Muscle of back (tissue), 13 donors: ENCODE data around the gene CD1E. TPM values are rescaled to one million over a fixed set of nuclear protein-coding genes. Genes with fewer than 3 reads are reported as not detected.
"Not testable (repeated sequence)": the region's sequence is repeated elsewhere in the genome, so short reads cannot be mapped to it uniquely, and the experiment has no call there.

ENCODE experiments used
- DNase-seq, 3 donors: peaks; one replicate each; pipeline versions ENCODE4 v3.0.0 to v3.0.0-alpha.2; 2013
- long read RNA-seq, 9 donors: transcript quantifications; one replicate each; lab custom pipeline, GENCODE V29; 2026
- polyA plus RNA-seq, 10 donors: library from polyadenylated mRNA; unstranded; fragments of 120-200 nt; gene quantifications; one replicate each; pipeline ENCODE4 v1.2.1, GENCODE V29; 2013; ENCODE audit not compliant: insufficient read length in 10 of 10

The CD1E gene
- polyA plus RNA-seq = under 1 TPM in 5 of 10 donors, not detected in 5; 0.23 to 0.63 (median 0.33) TPM
- long read RNA-seq, donor 1 = 0 reads
- long read RNA-seq, donor 2 = 0 reads
- long read RNA-seq, donor 3 = 0 reads
- long read RNA-seq, donor 4 = 0 reads
- long read RNA-seq, donor 5 = 0 reads
- long read RNA-seq, donor 6 = 0 reads
- long read RNA-seq, donor 7 = 0 reads
- long read RNA-seq, donor 8 = 0 reads
- long read RNA-seq, donor 9 = 0 reads

DNA sequence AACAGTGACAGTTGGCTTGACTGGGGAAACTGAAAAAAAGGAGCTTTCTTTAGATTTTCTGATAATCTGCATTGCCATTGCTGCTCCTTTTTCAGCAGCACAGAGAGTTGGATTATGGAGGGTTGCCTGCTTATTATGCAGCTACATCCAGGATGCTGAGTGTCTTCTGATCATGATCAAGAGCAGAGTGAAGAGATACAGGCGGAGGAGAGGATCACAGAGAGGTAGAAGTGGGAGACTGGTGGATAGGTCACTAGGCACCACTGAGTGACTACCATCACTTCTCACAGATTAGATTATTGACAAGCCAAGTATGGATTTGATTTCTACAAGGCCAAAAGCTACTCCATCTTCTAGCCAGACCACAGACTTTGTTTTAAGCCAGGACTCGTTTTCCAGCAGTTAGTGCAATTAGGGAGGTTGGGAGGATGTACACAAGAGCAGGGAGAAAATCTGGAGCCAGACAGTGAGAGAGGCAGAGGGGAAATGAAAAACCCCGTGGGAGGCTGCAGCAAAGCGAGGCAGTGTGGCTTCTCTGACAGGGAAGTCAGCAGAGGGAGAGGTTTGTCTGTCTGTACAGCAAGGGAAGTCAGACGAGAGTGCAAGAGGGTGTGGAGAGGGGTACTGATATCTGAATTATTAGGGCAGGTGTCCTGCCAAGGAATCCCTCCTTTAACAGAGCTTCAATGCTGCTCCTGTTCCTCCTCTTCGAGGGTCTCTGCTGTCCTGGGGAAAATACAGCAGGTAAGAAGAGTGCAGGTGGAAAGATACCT is at the start of gene CD1E:
Gene CD1E (plus strand): TSS at position 592 of the 773 bp plus-strand sequence. CDS start 95 bp downstream, at position 687.
- peak in 1 of 3 donors; percentile 2 for DNase-seq

DNA sequence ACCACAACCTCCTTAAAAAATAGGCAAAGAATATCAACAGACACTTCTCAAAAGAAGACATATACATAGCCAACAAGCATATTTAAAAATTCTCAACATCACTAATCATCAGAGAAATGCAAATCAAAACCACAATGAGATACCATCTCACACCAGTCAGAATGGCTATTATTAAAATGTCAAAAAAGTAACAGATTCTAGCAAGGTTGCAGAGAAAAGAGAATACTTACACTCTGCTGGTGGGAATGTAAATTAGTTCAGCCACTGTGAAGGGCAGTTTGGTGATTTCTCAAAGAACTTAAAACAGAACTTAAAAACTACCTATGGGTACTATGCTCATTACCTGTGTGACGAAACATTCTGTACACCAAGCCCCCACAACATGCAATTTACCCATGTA is 43.1 kb upstream of the CD1E start:
- no peak for DNase-seq

DNA sequence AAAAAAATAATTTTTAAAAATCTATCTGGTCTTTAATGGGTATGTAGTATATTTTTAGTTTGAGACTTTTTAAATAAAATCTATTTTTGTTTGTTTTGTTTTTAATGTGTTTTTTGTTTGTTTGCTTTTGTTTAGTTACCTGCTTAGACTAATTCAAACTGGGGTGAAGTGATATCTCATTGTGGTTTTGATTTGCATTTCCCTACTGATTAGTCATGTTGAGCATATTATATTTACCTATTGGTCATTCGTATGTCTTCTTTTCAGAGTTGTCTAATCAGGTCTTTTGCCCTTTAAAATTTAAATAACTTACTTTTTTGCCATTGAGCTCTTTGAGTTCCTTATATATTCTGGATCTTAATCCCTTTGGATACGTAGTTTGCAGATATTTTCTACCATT is 42.6 kb upstream of the CD1E start:
- no peak for DNase-seq

DNA sequence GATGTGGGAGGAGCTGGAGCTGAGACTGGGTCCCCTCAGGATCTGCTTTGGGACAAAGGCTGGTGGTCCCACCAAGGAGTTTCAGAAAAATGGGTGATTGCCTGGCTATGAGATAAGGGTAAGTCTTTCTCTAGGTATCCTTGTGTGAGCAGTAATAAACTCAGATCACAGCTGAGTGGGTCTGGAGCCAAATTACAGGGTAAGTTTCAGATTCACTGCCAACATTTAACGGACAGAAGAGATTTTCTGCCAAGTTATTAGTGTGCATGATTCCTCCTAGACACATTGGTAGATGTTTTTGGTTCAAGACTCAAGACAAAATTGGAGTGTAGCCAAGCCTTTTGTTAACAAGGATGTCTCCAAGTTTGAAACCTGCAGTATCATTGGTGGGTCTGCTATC is 29.8 kb upstream of the CD1E start:
- no peak for DNase-seq

DNA sequence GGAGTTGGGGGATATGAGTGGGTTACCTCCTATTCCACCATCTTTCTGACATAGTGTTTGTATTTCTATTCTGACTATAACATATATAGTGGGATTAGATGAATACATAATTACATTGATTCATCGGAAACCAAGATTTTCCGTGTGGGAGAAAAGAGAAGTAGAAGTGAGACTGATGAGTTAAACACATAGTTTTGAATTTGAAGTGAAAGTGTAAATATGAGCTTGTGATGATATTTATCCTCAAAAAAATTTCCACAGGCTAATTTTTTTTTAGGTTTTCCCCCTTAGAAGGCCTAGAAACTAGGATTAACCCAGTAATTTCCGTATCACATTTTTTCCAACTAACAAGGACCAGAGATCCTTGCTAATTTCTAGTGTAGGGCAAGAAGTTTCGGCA is 29.3 kb upstream of the CD1E start:
- DNase-seq = no peak

DNA sequence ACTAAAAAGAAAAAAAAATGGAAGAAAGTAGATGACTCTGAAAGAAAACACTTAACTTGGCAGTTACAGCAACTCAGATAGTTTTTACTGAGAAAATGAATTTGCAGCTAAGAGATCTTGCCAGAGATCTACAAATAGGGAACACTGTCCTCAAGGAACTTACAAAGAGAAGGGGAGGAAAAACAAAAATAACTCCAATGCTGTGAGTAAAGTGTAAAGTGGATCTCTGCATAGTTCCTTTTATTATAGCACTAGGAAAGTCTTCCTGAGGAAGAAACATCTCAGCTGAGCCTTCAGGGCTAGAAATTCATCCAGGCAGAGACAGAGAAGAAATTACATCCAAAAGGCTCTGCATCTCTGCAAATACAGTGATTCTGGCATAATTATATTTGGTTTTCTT is 26.2 kb upstream of the CD1E start:
- DNase-seq = no peak

DNA sequence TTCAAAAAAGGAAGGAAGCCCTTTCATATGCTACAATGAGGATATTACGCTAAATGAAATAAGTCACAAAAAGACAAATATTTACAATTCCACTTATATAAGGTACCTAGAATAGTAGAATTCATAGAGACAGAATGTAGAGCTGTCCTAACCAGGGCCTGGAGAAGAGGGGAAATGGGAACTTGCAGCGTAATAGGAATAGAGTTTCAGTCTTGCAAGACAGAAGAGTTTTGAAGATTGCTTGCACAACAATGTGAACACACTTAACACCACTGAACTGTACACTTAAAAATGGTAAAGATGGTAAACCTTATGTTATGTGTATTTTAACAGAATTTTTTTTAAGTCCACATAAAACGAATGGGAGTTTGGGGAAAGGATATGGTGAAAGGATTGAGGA is 25.3 kb upstream of the CD1E start:
- DNase-seq = no peak

DNA sequence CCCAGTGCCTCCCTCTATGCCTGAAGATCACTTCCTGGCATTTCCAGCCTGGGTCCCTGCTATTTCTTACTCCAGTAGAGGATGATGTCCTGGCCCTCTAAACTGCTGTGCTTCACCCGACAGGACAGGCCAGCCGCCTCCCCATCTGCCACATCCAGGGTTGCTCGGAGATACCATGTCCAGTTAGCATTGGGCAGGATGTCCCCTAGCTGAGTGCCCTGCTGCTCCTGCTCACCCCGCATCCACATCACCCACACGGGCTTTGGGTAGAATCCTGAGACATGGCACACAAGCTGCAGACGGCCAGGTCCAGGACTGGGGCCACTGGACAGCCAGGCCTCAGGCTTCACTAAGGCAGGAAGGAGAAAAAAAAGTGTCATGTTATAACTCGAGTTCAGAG is 24.4 kb upstream of the CD1E start:
- no peak for DNase-seq

DNA sequence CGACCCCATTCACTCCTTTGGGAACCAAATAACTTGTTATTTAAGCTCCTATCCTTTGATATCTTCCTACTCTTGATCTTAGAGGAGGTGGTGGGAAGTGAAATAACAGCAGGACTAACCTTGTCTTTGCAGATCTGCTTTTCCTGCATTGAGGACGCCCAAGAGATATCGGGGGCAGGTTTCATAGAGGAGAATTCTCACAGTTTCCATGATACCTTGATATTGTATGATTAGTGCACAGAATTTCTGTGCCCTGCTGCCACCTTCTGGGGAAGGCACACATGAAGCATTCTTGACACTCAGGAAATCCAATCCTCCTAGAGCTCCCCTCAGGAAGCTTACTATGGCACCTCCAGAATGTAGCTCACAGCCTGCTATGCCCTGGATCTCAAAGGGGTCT is 24.0 kb upstream of the CD1E start:
- no peak for DNase-seq

DNA sequence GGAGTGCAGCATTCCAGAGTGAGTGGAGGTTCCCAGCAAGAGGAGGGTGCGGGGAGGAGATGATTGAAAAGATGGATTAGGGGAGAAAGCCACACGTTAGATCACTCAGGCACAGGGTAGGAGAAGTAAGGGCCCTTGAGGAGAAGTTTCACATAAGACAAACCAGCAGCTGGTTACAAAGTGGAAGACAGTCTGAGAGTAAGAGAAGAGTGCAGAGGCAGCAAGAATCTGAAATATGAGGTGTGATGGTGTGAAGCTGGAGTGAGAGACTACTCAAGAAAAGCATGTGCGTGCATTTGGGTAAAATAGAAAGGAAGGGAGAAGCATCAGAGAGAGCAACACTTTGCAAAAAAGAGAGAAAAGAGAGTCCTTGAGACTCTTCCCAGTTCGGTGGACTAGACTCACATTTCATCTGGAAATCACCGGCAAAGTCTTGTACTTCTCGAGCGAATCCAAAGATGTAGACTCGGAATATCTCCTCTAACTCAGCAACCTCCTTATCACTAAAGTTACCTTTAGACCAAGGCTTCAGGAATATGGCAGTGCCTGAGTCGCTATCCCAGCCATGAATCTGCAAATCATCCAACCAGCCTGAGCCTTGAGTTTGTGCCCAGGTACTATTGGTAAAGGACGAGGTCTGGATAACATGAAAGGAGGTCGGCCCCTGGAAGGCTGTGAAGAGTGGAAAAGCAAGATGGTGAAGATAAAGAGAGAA is 23.1 kb upstream of the CD1E start:
- no peak for DNase-seq

DNA sequence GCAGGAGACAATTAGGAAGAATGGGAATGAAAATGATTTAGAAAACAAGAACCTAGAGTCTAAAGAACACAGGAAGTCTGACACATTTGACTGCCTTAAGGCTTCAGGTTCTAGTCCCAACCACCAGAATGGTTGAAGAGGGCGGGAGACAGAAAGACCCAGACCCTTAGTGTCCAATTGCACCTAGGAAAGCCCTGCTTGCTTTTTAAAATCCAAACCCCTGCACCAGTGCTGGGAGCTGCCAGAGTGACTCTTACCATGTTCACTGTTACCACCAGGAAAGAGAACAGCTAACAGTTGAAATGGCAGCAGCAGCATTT is 22.6 kb upstream of the CD1E start:
- no peak for DNase-seq

DNA sequence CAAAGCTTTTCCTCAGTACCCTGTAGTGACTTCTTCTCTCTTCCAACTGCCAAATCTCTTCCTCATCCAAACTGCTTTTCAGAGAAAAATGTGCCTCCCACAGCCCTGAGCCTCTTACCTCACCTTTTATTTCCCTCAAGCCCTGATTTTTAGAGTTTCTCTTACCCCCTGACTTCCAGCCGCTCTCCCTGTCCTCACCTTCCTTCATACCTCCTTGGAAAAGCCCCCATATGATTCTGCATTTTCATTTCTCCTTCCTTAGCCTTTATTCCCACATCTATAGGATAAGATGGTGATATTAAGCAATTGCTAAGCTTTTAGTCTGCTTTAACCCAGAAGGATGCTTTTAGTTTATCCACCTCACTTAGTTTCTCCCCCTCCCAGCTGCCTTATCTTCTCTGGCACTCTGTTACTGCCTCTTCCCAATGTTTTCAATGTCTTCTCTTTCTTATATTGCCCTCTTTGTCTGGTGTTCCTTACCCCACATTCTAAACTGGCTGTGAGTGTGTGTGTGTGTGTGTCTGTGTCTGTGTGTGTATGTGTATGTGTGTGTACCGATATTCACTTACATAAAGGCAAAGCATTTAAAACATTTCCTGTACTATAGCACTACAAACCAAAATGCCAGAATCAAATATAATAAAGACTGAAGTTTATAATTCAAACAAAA is 22.1 kb upstream of the CD1E start, which contains the start of gene CD1B:
Gene CD1B (minus strand): TSS at position 51 of the 670 bp plus-strand sequence. CDS start 108 bp downstream, outside the sequence.
- DNase-seq = no peak

DNA sequence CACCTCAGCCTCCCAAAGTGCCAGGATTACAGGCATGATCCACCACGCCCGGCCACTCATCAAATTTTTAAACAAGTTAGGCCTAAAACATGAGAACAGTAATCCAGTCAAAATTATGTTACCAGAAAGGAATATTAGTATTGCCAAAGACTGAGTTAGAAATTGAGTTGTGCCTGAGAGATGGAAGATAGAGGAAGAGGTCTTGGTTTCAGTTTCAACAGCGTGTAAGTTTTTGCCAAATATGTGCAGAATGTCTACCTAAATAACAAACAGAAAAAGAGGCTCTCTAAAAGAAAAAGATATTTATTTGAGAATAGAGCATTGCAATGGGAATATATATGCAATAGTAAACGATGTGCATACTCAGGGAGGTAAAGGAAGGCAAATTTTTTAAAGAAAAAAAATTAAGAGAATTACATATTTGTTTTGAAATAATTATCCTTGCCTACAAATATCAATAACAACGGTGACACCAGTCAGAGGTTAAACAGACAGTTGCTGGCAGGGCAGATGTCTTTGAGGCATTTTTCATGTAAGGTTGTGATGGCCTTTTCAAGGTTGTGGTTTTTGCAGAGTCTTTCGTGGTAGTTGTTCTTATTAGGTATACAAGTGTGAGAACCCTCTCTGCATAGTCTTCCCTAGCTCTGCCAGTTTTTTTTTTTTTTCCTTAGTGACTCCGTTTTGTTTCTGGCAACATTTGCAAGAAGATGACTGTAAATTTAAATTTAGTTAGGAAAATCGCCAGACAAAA is 20.1 kb upstream of the CD1E start:
- no peak for DNase-seq

DNA sequence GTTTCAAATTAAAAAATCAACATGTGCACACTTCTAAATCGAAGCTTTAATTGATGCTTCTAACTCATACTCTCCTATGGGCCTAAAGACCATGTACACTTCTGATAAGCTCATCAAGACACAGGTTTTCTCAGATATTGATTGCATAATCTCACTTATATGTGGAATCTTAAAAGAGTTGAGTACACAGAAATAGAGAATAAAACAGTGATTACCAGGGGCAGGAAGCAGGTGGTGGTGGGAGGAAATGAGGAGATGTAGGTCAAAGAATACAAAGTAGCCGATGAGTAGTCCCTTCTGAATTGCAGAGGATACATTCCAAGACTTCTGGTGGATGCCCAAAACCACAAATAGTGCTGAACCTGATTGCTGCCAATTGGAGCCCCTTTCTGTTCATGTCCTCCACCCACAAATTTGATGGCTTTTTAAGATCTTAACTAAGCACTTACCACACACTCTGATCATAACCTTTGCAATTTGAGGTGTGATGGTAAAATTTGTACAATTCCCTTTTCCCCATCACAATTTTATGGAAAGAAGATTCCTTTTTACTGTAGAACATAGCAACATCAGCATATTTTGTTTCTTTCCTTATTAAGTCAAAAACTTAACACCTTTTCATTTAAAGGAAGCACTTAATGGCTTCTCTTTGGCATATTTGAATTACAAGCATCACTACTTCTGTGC is 19.0 kb upstream of the CD1E start:
- no peak for DNase-seq

DNA sequence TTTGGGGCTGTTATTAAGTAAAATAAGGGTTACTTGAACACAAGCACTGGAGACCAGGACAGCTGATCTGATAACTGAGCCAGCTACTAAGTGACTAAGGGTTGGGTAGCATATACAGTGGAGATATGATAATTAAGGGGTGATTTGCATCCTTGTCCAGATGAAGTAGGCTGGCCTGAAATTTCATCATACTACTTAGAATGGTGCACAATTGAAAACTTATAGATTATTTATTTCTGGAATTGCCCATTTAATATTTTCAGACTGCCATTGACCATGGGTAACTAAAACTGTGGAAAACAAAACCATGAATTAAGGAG is 18.5 kb upstream of the CD1E start:
- DNase-seq = no peak

DNA sequence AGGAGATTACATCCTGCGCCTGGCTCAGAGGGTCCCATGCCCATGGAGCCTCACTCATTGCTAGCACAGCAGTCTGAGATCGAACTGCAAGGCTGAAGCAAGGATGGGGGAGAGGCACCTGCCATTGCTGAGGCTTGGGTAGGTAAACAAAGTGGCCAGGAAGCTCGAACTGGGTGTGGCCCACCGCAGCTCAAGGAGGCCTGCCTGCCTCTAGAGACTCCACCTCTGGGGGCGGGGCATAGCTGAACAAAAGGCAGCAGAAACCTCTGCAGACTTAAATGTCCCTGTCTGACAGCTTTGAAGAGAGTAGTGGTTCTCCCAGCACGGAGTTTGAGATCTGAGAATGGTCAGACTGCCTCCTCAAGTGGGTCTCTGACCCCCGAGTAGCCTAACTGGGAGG is 17.3 kb upstream of the CD1E start:
- DNase-seq = not testable (repeated sequence)

DNA sequence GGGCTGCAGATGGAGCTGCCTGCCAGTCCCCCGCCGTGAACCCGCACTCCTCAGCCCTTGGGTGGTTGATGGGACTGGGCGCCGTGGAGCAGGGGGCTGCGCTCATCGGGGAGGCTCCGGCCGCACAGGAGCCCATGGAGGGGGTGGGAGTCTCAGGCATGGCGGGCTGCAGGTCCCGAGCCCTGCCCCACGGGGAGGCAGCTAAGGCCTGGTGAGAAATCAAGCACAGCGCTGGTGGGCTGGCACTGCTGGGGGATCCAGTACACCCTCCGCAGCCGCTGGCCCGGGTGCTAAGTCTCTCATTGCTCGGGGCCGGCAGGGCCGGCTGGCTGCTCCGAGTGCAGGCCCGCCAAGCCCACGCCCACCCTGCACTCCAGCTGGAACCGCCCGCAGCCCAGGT is 4.7 kb upstream of the CD1E start:
- DNase-seq = not testable (repeated sequence)

DNA sequence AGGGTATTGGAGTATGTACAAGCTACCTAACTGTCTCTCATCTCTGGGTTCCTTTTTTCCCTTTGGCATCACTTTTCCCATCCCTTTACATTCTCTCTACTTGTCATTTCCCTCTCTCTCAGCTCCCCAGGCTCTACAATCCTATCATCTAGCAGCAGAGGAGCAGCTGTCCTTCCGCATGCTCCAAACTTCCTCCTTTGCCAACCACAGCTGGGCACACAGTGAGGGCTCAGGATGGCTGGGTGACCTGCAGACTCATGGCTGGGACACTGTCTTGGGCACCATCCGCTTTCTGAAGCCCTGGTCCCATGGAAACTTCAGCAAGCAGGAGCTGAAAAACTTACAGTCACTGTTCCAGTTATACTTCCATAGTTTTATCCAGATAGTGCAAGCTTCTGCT is 561 bp downstream of the CD1E start:
- DNase-seq = peak in 1 of 3 donors; percentile 3

DNA sequence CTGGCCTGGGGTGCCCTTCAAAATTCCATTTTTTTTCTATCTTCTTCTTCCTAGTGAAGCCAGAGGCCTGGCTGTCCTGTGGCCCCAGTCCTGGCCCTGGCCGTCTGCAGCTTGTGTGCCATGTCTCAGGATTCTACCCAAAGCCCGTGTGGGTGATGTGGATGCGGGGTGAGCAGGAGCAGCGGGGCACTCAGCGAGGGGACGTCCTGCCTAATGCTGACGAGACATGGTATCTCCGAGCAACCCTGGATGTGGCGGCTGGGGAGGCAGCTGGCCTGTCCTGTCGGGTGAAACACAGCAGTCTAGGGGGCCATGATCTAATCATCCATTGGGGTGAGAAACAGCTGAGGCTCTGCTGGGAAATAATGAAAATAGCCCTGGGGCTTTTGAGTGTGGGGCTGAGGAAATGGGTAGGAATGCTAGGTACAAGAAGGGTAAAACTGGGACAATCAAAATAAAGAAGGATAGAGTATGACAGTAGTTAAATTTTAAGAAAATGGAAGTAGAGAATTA is 2.1 kb downstream of the CD1E start:
- no peak for DNase-seq

DNA sequence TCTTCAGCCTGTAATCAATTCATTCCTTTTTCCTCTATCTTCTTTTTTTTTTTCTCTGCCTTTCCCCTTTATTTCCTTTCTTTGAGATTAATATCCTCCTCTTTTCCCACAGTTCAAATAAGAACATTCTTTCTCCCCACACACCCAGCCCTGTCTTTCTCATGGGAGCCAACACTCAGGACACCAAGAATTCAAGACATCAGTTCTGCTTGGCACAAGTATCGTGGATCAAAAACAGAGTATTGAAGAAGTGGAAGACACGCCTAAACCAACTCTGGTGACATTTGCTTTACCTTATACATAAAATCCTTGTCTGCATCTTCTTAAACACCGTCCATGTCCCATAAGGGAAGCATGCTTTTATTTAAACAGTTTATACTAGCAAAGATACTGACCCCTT is 2.9 kb downstream of the CD1E start:
- no peak for DNase-seq

DNA sequence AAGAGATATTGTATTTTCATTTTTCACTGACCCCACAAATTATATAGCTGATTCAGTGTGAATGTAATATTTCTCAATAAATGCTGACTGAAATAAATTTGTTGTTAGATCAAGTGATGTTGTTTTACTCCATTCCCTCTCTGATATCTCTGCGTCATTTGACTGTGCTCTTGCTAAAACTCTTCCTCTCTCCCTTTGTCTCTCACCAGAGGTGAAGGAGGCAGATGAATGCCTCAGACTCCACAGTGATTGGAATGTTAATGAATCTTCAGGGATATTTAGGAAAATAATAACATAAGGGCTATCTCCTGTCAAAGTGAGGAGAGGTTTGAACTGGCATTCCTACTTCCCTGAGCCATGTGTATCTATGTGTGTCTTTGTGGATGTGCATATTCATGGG is 3.7 kb downstream of the CD1E start:
- DNase-seq = no peak
